Ecto neural progenitor cell (in vitro differentiated cells): Measurements from ENCODE around the gene SZT2.
"Not testable (repeated sequence)": the region's sequence is repeated elsewhere in the genome, so short reads cannot be mapped to it uniquely, and the experiment has no call there.

Source experiments
- DNase-seq: peaks from one replicate; pipeline ENCODE4 v3.0.0-alpha.2; 2018; ENCODE audit warnings: low spot score

SZT2 gene

GRCh38 chr1:43454270-43455011, 64.7 kb downstream of the SZT2 start:
- peak; percentile 68 for DNase-seq

GRCh38 chr1:43455213-43455889, 65.7 kb downstream of the SZT2 start:
- peak; percentile 35 for DNase-seq

- not testable (repeated sequence) for DNase-seq
Measured at GRCh38 chr1:43458379-43458778, 68.7 kb downstream of the SZT2 start.

GRCh38 chr1:43460988-43461693, 71.4 kb downstream of the SZT2 start:
- DNase-seq = no peak

GRCh38 chr1:43463479-43463878, 73.8 kb downstream of the SZT2 start:
- DNase-seq = no peak

- no peak for DNase-seq
Measured at GRCh38 chr1:43464681-43465504, 75.2 kb downstream of the SZT2 start.

- DNase-seq = no peak
Measured at GRCh38 chr1:43465505-43466067, 75.9 kb downstream of the SZT2 start.

GRCh38 chr1:43466403-43466802, 76.7 kb downstream of the SZT2 start:
- DNase-seq = no peak

- no peak for DNase-seq
Measured at GRCh38 chr1:43468414-43468813, 78.7 kb downstream of the SZT2 start.

- no peak for DNase-seq
Measured at GRCh38 chr1:43469932-43470331, 80.2 kb downstream of the SZT2 start.

- DNase-seq = no peak
Measured at GRCh38 chr1:43472087-43472462, 82.4 kb downstream of the SZT2 start.

GRCh38 chr1:43472463-43473151, 82.9 kb downstream of the SZT2 start:
- not testable (repeated sequence) for DNase-seq

GRCh38 chr1:43473463-43473862, 83.8 kb downstream of the SZT2 start:
- DNase-seq = no peak

GRCh38 chr1:43475611-43476401, 86.1 kb downstream of the SZT2 start:
- not testable (repeated sequence) for DNase-seq

GRCh38 chr1:43477716-43478115, 88.0 kb downstream of the SZT2 start:
- DNase-seq = no peak

GRCh38 chr1:43479414-43479813, 89.7 kb downstream of the SZT2 start:
- no peak for DNase-seq

- no peak for DNase-seq
Measured at GRCh38 chr1:43481491-43481890, 91.8 kb downstream of the SZT2 start.

- no peak for DNase-seq
Measured at GRCh38 chr1:43482215-43482614, 92.5 kb downstream of the SZT2 start.

- no peak for DNase-seq
Measured at GRCh38 chr1:43484367-43484766, 94.7 kb downstream of the SZT2 start.

- no peak for DNase-seq
Measured at GRCh38 chr1:43488165-43488564, 98.5 kb downstream of the SZT2 start.
